Gastroesophageal sphincter (tissue), 3 donors: Measurements from ENCODE around the gene FAM163A.

Experiments
- POLR2A ChIP-seq, 2 donors: fragments of 450-650 bp; IDR thresholded peaks; one replicate each; pipeline ENCODE4 v1.6.1; 2017; ENCODE audit warnings: antibody characterized with exemption in 2 of 2, mild to moderate bottlenecking in 2 of 2, moderate library complexity in 1 of 2
- TF ChIP-seq, protein P1 (sequence below), 4 experiments: fragments of 200-600 bp in 2 of 4; fragments of 450-650 bp in 2 of 4; sonication (generic) in 1 of 4; IDR thresholded peaks; one replicate each; pipeline ENCODE4 v1.5.1; 2017 to 2019; ENCODE audit warnings: antibody characterized with exemption in 4 of 4, mild to moderate bottlenecking in 2 of 4, moderate library complexity in 2 of 4

DNA sequence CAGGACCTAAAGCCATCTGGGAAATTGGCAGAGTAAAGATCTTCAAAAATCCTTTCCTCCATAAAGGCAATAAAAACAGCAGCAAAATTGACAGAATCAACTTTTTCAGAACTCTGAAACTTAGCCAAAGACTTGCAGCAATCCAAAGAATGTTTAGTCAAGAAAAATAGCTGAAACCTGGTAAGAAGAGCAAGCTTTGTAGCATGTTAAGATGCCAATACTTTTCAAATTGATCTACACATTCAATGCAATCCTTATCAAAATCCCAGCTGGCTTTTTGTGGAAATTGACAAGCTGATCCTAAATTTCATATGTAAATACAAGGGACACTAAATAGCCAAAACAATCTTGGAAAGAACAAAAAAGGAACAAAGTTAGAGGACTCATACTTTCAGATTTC is 23.8 kb upstream of the FAM163A start:
- TF ChIP-seq, protein P1, sequence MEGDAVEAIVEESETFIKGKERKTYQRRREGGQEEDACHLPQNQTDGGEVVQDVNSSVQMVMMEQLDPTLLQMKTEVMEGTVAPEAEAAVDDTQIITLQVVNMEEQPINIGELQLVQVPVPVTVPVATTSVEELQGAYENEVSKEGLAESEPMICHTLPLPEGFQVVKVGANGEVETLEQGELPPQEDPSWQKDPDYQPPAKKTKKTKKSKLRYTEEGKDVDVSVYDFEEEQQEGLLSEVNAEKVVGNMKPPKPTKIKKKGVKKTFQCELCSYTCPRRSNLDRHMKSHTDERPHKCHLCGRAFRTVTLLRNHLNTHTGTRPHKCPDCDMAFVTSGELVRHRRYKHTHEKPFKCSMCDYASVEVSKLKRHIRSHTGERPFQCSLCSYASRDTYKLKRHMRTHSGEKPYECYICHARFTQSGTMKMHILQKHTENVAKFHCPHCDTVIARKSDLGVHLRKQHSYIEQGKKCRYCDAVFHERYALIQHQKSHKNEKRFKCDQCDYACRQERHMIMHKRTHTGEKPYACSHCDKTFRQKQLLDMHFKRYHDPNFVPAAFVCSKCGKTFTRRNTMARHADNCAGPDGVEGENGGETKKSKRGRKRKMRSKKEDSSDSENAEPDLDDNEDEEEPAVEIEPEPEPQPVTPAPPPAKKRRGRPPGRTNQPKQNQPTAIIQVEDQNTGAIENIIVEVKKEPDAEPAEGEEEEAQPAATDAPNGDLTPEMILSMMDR (IDR thresholded peaks at IDR 0.05), result no peak
- TF ChIP-seq POLR2A (IDR thresholded peaks at IDR 0.05), result no peak
